Measurements from ENCODE around the gene NHERF2. TPM values are rescaled to one million over a fixed set of nuclear protein-coding genes. Genes with fewer than 3 reads are reported as not detected.
A peak's percentile ranks its signal among the peaks of the same experiment; 100 is the strongest.

NHERF2 gene
- total RNA-seq, 4 donors from 2014 or later: 10.3 to 97.1 (median 33.1) TPM

DNA sequence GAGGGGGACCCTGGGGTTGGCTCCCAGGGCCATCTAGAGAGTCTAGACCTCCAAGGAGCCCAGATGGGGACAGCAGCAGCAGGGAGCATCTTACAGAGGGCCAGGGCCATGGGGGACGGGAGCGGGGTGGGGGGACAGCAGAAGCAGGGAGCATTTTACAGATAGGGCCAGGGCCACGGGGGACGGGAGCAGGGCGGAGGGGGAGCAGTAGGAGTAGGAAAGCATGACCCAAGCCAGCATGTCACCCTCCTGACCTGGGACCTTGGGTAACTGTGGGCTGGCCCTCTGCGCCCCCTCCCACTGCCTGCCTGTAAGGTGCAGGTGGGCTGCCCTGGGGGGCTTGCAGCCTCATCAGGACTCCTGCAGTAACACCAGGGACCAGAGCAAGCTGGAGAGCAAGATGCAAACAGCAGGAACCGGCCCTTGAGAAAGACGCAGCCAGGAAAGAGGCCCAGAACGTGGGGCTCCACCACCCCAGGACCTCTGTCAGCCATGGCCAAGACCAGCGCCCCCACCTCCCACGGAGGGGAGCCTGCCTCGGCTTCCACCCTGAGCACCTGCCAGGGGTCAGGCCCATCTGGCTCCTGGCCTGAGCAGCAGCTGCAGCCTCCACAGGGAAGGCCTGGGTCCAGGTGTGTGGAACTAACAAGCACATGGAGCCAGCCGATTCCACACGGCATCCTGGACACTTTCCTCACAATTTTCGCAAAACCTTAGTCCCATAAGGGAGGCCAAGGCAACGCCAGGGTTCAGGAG is 19.4 kb upstream of the NHERF2 start:
- Histone ChIP-seq H3K27ac (no peak overlapping the region), H3K9me3 (no peaks in the 10 kb centered on the region), H3K4me3 (no peak overlapping the region), H3K36me3 (no peaks in the 10 kb centered on the region), H3K4me1 (peaks cover 0 to 30% of the 10 kb centered on the region in 2 donors), H3K27me3 (no peaks in the 10 kb centered on the region)
- TF ChIP-seq POLR2A (IDR thresholded peaks at IDR 0.05): no peak
- TF ChIP-seq, protein P1, sequence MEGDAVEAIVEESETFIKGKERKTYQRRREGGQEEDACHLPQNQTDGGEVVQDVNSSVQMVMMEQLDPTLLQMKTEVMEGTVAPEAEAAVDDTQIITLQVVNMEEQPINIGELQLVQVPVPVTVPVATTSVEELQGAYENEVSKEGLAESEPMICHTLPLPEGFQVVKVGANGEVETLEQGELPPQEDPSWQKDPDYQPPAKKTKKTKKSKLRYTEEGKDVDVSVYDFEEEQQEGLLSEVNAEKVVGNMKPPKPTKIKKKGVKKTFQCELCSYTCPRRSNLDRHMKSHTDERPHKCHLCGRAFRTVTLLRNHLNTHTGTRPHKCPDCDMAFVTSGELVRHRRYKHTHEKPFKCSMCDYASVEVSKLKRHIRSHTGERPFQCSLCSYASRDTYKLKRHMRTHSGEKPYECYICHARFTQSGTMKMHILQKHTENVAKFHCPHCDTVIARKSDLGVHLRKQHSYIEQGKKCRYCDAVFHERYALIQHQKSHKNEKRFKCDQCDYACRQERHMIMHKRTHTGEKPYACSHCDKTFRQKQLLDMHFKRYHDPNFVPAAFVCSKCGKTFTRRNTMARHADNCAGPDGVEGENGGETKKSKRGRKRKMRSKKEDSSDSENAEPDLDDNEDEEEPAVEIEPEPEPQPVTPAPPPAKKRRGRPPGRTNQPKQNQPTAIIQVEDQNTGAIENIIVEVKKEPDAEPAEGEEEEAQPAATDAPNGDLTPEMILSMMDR (IDR thresholded peaks at IDR 0.05): no peak
- DNase-seq: no peak
- intact Hi-C loops (cut with DNase I; ENCODE audit: low total_unique reads): no loop called here

DNA sequence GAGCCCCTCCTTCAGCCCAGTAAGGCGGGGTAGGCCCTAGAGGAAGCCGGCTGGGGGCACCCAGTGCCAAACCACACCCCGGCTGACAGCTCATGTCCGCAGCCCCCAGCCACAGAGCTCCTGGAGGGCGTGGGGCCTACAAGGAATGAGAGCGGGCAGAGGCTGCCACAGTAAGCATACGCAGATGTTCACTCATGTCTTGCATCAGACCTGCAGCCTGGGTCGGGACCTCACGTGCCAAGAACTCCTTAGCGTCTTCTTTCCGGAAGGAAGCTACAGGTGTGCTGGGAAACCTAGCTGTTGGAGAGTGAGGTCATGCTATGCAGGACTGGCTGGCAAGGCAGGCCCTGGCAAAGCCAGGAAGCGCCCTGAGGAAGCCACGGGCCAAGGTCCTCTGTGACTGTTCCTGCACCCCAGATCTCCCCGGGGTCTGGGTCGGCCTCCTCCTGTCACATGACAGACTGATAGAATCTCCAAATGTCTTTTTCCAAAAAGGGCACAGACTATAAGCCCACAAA is 18.6 kb upstream of the NHERF2 start:
- Histone ChIP-seq H3K27ac (peak overlapping the region in 1 of 2 donors; percentile 69), H3K36me3 (no peaks in the 10 kb centered on the region), H3K27me3 (no peaks in the 10 kb centered on the region), H3K4me3 (no peak overlapping the region), H3K9me3 (no peaks in the 10 kb centered on the region), H3K4me1 (peaks cover 0 to 30% of the 10 kb centered on the region in 2 donors)
- no peak for DNase-seq
- intact Hi-C loops (cut with DNase I; ENCODE audit: low total_unique reads): no loop called here
- TF ChIP-seq POLR2A (IDR thresholded peaks at IDR 0.05): no peak
- TF ChIP-seq, protein P1 (IDR thresholded peaks at IDR 0.05): no peak

DNA sequence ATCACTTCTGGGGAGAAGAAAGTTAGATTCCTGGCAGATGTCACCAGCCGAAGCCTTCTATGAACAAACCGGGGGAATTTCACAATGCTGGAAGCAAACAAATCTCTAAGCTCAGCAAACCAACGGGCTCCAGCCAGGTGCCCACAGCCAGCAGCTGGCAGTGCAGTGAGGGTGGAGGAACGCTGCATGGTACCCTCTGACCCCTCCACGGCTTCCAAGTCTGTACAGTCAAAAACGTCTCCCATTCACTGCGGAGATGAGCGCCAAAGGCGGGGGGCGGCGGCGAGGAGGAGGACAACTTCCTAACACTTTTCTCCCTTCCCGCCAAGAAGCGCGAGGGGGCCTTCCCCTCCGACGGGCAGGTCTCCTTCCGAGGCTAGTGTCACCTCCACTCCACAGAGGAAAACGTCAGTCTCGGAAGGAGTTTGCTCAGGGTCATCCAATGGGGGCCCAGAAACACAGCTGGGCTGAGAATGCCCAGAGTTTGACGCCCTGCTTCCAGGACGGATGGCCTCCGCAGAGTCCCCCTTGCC is 18.0 kb upstream of the NHERF2 start:
- no peaks in the 10 kb centered on the region for H3K36me3 ChIP-seq
- no peaks in the 10 kb centered on the region for H3K27me3 ChIP-seq
- H3K9me3 ChIP-seq: no peaks in the 10 kb centered on the region
- peaks cover 0 to 30% of the 10 kb centered on the region in 2 donors for H3K4me1 ChIP-seq
- peak overlapping the region; percentile 69 to 84 for H3K27ac ChIP-seq
- H3K4me3 ChIP-seq: peak overlapping the region; percentile 60 to 73
- TF ChIP-seq, protein P1 (IDR thresholded peaks at IDR 0.05): no peak
- no peak for TF ChIP-seq POLR2A (IDR thresholded peaks at IDR 0.05)
- DNase-seq: no peak
- intact Hi-C loops (cut with DNase I; ENCODE audit: low total_unique reads): no loop called here

DNA sequence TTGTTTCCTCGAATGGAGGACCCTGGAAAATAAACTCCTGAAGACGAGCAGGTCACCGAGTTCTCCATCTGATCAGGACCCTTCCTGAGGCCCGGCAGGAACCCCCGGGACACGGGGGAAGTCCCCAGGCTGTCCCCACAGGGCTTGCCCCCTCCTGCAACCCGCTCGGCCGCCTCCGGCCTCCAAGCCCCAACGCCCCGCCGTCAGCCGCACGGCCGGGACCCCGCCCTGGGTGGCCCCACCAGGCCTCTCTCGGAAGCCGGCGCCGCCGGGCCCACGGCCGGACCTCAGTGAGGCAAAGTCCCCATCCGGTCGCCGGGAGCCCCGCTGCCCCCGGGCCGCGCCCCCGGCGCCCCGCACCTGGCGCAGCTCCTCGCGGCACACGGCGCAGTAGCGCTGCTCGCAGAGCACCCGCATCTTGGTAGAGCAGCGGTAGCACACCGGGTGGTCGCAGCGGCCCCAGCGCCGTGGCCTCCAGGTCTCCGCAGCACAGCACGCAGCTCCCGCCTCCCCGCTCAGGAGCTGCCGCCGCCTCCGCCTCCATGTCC is 17.5 kb upstream of the NHERF2 start:
- DNase-seq: no peak
- intact Hi-C loops (cut with DNase I; ENCODE audit: low total_unique reads): no loop called here
- Histone ChIP-seq H3K36me3 (no peaks in the 10 kb centered on the region), H3K9me3 (no peaks in the 10 kb centered on the region), H3K4me1 (peaks cover 0 to 30% of the 10 kb centered on the region in 2 donors), H3K27me3 (no peaks in the 10 kb centered on the region), H3K4me3 (peak overlapping the region; percentile 60 to 73), H3K27ac (peak overlapping the region; percentile 69 to 84)
- no peak for TF ChIP-seq POLR2A (IDR thresholded peaks at IDR 0.05)
- TF ChIP-seq, protein P1 (IDR thresholded peaks at IDR 0.05): no peak

Data from uterus (tissue), 4 donors.